ENCODE measurements around the gene TOP2A. TPM values are rescaled to one million over a fixed set of nuclear protein-coding genes. Genes with fewer than 3 reads are reported as not detected.

The TOP2A gene
- total and polyA plus RNA-seq, 9 of the 15 experiments (the other 6 are each of a cell fraction or from before 2014, with no cell fraction given) = 133 to 347 (median 259) TPM

DNA sequence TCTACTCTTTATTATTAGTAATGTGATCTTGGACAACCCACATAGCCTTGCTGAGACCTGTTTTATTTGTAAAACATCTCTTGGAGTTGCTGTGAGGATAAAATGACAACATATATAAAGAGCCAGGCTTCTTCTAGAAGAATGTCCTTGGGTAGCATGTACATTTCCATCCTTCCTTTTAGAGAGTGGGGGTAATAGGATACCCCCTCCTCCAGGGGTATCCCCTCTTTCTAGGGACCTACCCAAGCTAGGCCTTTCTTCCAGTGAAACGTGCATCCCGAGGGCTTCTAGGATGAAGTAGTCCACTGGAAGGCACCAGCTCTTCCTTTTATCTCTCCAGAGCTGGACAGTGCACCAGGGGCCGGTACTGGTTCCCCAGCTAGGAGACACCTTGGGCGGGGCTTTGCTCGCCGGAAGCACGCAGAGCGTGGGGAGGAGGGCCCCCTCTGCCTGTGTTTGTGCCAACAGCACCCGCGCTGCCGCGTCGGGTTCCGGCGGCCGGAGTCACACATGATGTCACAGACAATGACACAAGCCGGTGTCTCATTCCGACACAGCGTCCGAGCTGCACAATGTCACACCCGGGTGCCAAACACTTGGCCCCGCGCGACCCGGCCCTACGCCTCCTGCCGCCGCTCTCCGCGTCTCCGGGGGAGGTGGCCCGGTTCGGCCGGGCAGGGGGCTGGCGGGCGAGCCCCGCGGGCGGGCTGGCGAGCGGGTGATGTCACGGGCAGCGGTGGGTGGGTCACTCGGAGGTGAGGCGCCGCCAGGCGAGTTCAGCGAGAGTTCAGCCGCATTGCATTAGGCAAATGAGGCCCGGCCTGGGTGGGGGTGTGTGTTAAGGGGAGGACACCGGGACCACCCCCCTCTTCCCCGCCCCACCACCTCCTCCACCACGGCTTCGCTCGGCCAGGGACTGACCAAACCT lies 76.6 kb downstream of the TOP2A start (continued):
- TF ChIP-seq EHMT2 (IDR thresholded peaks at IDR 0.05) = no peak
- no peak for TF ChIP-seq HNRNPH1 (optimal IDR thresholded peaks at IDR 0.05; ENCODE audit: low read depth, low read length)
- TF ChIP-seq SIRT6 (IDR thresholded peaks at IDR 0.05; ENCODE audit: low read depth, low read length) = no peak
- TF ChIP-seq BHLHE40 (IDR thresholded peaks at IDR 0.05; ENCODE audit: low read length) = peak; percentile 65
- no peak for TF ChIP-seq POLR3A (IDR thresholded peaks at IDR 0.05; ENCODE audit: borderline replicate concordance, extremely low read depth, insufficient read depth, insufficient read length)
- TF ChIP-seq RBBP5 (IDR thresholded peaks at IDR 0.05; ENCODE audit: borderline replicate concordance, insufficient read depth, low read length, poor library complexity, severe bottlenecking) = peak; percentile 45
- no peak for TF ChIP-seq PTRF (tag; IDR thresholded peaks at IDR 0.05)
- TF ChIP-seq, protein P1, sequence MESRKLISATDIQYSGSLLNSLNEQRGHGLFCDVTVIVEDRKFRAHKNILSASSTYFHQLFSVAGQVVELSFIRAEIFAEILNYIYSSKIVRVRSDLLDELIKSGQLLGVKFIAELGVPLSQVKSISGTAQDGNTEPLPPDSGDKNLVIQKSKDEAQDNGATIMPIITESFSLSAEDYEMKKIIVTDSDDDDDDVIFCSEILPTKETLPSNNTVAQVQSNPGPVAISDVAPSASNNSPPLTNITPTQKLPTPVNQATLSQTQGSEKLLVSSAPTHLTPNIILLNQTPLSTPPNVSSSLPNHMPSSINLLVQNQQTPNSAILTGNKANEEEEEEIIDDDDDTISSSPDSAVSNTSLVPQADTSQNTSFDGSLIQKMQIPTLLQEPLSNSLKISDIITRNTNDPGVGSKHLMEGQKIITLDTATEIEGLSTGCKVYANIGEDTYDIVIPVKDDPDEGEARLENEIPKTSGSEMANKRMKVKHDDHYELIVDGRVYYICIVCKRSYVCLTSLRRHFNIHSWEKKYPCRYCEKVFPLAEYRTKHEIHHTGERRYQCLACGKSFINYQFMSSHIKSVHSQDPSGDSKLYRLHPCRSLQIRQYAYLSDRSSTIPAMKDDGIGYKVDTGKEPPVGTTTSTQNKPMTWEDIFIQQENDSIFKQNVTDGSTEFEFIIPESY (CRISPR knock-in tag; IDR thresholded peaks at IDR 0.05) = peak; percentile 41; the same call in 1 of the 2 replicates
- no peak for TF ChIP-seq TAF7 (tag; IDR thresholded peaks at IDR 0.05)
- no peak for TF ChIP-seq ZBTB17 (CRISPR knock-in tag; IDR thresholded peaks at IDR 0.05)
- TF ChIP-seq CBX8 (IDR thresholded peaks at IDR 0.05; ENCODE audit: borderline replicate concordance, extremely low read depth, low read depth, low read length, poor library complexity, severe bottlenecking) = no peak
- no peak for TF ChIP-seq ELF1 (tag; IDR thresholded peaks at IDR 0.05)
- TF ChIP-seq NONO (IDR thresholded peaks at IDR 0.05; ENCODE audit: low read depth in 2 of 2, low read length in 1 of 2) = no peak
- TF ChIP-seq ZNF561 (CRISPR knock-in tag; conservative IDR thresholded peaks at IDR 0.05) = no peak
- no peak for TF ChIP-seq ZNF644 (tag; IDR thresholded peaks at IDR 0.05; ENCODE audit: low read depth)
- TF ChIP-seq, protein P2, sequence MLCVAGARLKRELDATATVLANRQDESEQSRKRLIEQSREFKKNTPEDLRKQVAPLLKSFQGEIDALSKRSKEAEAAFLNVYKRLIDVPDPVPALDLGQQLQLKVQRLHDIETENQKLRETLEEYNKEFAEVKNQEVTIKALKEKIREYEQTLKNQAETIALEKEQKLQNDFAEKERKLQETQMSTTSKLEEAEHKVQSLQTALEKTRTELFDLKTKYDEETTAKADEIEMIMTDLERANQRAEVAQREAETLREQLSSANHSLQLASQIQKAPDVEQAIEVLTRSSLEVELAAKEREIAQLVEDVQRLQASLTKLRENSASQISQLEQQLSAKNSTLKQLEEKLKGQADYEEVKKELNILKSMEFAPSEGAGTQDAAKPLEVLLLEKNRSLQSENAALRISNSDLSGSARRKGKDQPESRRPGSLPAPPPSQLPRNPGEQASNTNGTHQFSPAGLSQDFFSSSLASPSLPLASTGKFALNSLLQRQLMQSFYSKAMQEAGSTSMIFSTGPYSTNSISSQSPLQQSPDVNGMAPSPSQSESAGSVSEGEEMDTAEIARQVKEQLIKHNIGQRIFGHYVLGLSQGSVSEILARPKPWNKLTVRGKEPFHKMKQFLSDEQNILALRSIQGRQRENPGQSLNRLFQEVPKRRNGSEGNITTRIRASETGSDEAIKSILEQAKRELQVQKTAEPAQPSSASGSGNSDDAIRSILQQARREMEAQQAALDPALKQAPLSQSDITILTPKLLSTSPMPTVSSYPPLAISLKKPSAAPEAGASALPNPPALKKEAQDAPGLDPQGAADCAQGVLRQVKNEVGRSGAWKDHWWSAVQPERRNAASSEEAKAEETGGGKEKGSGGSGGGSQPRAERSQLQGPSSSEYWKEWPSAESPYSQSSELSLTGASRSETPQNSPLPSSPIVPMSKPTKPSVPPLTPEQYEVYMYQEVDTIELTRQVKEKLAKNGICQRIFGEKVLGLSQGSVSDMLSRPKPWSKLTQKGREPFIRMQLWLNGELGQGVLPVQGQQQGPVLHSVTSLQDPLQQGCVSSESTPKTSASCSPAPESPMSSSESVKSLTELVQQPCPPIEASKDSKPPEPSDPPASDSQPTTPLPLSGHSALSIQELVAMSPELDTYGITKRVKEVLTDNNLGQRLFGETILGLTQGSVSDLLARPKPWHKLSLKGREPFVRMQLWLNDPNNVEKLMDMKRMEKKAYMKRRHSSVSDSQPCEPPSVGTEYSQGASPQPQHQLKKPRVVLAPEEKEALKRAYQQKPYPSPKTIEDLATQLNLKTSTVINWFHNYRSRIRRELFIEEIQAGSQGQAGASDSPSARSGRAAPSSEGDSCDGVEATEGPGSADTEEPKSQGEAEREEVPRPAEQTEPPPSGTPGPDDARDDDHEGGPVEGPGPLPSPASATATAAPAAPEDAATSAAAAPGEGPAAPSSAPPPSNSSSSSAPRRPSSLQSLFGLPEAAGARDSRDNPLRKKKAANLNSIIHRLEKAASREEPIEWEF (CRISPR knock-in tag; IDR thresholded peaks at IDR 0.05) = no peak
- TF ChIP-seq ETV5 (CRISPR knock-in tag; IDR thresholded peaks at IDR 0.05; ENCODE audit: low read depth) = peak; percentile 71
